Endothelial cell of umbilical vein (primary cell): ENCODE measurements around the gene ZNF543.

Experiments used
- CTCF ChIP-seq, 2 donors: IDR thresholded peaks; 1 replicate in 1 of 2; 2 replicates in 1 of 2; pipeline ENCODE4 v1.5.1; 2011; ENCODE audit warnings: low read length in 2 of 2, mild to moderate bottlenecking in 2 of 2, moderate library complexity in 2 of 2, control low read depth in 1 of 2, inconsistent platforms in 1 of 2, low read depth in 1 of 2; ENCODE audit not compliant: insufficient read depth in 1 of 2; ENCODE audit errors: extremely low read depth in 1 of 2
- EZH2 ChIP-seq: IDR thresholded peaks from 2 replicates; pipeline ENCODE4 v1.6.1; 2012; ENCODE audit warnings: borderline replicate concordance, low read depth, mild to moderate bottlenecking, moderate library complexity, low read length, inconsistent platforms; ENCODE audit not compliant: severe bottlenecking
- GATA2 ChIP-seq: IDR thresholded peaks from 2 replicates; pipeline ENCODE4 v1.7.0; 2011; ENCODE audit warnings: low read depth, mild to moderate bottlenecking, moderate library complexity, mixed read lengths, low read length; ENCODE audit not compliant: insufficient read length, insufficient read depth
- JUN ChIP-seq: IDR thresholded peaks from 2 replicates; pipeline ENCODE4 v1.6.1; 2011; ENCODE audit warnings: borderline replicate concordance, low read depth; ENCODE audit not compliant: insufficient read length, insufficient read depth
- MAX ChIP-seq: IDR thresholded peaks from 2 replicates; pipeline ENCODE4 v1.6.1; 2011; ENCODE audit not compliant: insufficient read depth, insufficient read length
- MYC ChIP-seq: IDR thresholded peaks from one replicate; pipeline ENCODE4 v1.6.1; 2011; ENCODE audit warnings: mild to moderate bottlenecking, low read depth, low read length
- POLR2A ChIP-seq: IDR thresholded peaks from 2 replicates; pipeline ENCODE4 v1.6.1; 2012; ENCODE audit warnings: low read depth, mild to moderate bottlenecking, control low read depth, low read length
- POLR2AphosphoS5 ChIP-seq: IDR thresholded peaks from 2 replicates; pipeline ENCODE4 v1.6.1; 2012; ENCODE audit warnings: low read depth, mild to moderate bottlenecking, control low read depth, low read length, moderate library complexity; ENCODE audit not compliant: insufficient read depth

- peak; percentile 70 for TF ChIP-seq POLR2A
- TF ChIP-seq CTCF (IDR thresholded peaks at IDR 0.05; ENCODE audit: extremely low read depth in 1 of 2, insufficient read depth in 1 of 2, low read depth in 1 of 2, low read length in 2 of 2), result no peak
- TF ChIP-seq GATA2, result no peak
- no peak for TF ChIP-seq MYC
- no peak for TF ChIP-seq EZH2
- peak; percentile 95 for TF ChIP-seq JUN
- peak; percentile 80 for TF ChIP-seq MAX
- peak; percentile 74 for TF ChIP-seq POLR2AphosphoS5
Measured at GRCh38 chr19:57362997-57363687, 42.9 kb downstream of the ZNF543 start, which contains the start of the genes TRAPPC2B and ZNF547.
